Retinal pigment epithelial cell (primary cell): Measurements from ENCODE around the gene HNRNPA2B1.

Experiments used
- DNase-seq: peaks from one replicate; pipeline ENCODE4 v3.0.0-alpha.2; 2010; ENCODE audit warnings: low read depth
- H3K4me3 ChIP-seq: 2 replicates; pipeline ENCODE4 v1.5.1; 2011; ENCODE audit warnings: mild to moderate bottlenecking, low read length, control low read depth, moderate library complexity
- TF ChIP-seq, protein P1 (sequence below): conservative IDR thresholded peaks from 2 replicates; pipeline ENCODE4 v1.5.1; 2011; ENCODE audit warnings: low read depth, low read length, control low read depth, inconsistent platforms

Gene HNRNPA2B1

GRCh38 chr7:26143298-26144048 lies 57.1 kb downstream of the HNRNPA2B1 start:
- no peak for DNase-seq
- no peak overlapping the region for H3K4me3 ChIP-seq
- TF ChIP-seq, protein P1, sequence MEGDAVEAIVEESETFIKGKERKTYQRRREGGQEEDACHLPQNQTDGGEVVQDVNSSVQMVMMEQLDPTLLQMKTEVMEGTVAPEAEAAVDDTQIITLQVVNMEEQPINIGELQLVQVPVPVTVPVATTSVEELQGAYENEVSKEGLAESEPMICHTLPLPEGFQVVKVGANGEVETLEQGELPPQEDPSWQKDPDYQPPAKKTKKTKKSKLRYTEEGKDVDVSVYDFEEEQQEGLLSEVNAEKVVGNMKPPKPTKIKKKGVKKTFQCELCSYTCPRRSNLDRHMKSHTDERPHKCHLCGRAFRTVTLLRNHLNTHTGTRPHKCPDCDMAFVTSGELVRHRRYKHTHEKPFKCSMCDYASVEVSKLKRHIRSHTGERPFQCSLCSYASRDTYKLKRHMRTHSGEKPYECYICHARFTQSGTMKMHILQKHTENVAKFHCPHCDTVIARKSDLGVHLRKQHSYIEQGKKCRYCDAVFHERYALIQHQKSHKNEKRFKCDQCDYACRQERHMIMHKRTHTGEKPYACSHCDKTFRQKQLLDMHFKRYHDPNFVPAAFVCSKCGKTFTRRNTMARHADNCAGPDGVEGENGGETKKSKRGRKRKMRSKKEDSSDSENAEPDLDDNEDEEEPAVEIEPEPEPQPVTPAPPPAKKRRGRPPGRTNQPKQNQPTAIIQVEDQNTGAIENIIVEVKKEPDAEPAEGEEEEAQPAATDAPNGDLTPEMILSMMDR, result no peak

DNA sequence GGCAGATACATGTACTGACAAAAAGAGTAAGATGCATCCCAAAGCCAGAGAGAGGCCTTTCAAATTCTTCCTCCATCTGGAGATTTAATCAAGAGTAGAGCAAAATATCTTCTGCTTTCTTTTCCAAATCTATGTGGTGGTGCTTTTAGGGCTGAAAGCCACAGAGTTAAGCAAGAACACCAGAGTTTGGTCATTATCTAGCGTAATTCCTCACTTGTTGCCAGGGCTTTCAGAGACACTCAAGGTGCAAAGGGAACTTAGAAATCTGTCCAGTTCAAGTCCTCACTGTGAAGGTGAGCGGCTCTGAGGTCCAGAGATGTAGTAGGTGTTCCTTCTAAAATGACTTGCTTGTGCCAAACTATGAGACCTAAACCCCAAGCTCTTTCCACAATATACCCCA lies 59.5 kb downstream of the HNRNPA2B1 start:
- no peak for DNase-seq
- TF ChIP-seq, protein P1, result no peak

DNA sequence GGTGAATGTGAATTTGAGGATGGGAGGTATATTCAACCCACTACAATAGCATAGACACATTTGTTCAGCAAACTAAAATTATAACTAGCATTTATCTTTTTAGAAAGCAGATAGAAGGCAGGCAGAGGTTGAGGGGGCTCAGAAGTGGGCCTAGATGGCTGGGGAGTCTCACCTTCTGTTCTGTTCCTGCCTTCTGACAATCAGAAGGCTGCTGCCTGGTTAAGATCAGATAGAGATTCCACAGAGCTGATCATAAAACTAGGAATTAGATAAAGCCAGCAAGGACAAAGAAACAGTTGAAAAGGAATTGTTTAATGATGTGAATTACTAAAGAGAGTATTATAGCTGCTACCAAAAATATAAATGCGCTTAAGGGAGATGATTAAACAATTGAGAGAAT lies 60.2 kb downstream of the HNRNPA2B1 start:
- H3K4me3 ChIP-seq, result no peak overlapping the region
- no peak for DNase-seq
- TF ChIP-seq, protein P1, result no peak

More for the DNA sequence above, 59.5 kb downstream of the HNRNPA2B1 start:
- H3K4me3 ChIP-seq, result no peak overlapping the region
